KMS-11 (cell line): ENCODE measurements around the gene SFT2D2.

ENCODE experiments used
- H2AFZ ChIP-seq: fragments of 200-600 bp; sonication (generic); 2 replicates; pipeline ENCODE4 v1.6.1; 2016; ENCODE audit warnings: antibody characterized with exemption, mixed run types, low read depth
- H3K27ac ChIP-seq: fragments of 200-600 bp; sonication (generic); 2 replicates; pipeline ENCODE4 v1.6.1; 2016; ENCODE audit warnings: mild to moderate bottlenecking, mixed run types
- H3K27me3 ChIP-seq: fragments of 200-600 bp; sonication (generic); 2 replicates; pipeline ENCODE4 v1.6.1; 2017; ENCODE audit warnings: mild to moderate bottlenecking, low read depth, mixed run types, moderate library complexity; ENCODE audit not compliant: insufficient read depth
- H3K36me3 ChIP-seq: fragments of 200-600 bp; sonication (generic); 2 replicates; pipeline ENCODE4 v1.6.1; 2017; ENCODE audit warnings: mild to moderate bottlenecking, mixed run types; ENCODE audit not compliant: insufficient read depth
- H3K4me1 ChIP-seq: fragments of 200-600 bp; sonication (generic); 2 replicates; pipeline ENCODE4 v1.6.1; 2016; ENCODE audit warnings: mild to moderate bottlenecking, low read depth, mixed run types; ENCODE audit not compliant: poor library complexity, severe bottlenecking
- H3K4me2 ChIP-seq: fragments of 200-600 bp; sonication (generic); 2 replicates; pipeline ENCODE4 v1.7.0; 2016; ENCODE audit warnings: mild to moderate bottlenecking, mixed run types
- H3K4me3 ChIP-seq: fragments of 200-600 bp; sonication (generic); IDR thresholded peaks from 2 replicates; pipeline ENCODE4 v1.6.1; 2017; ENCODE audit warnings: low read depth, low read length, mixed read lengths; ENCODE audit not compliant: insufficient read depth
- H3K79me2 ChIP-seq: fragments of 200-600 bp; sonication (generic); 2 replicates; pipeline ENCODE4 v1.6.1; 2016; ENCODE audit warnings: low read depth, mixed run types; ENCODE audit not compliant: insufficient read depth
- H3K9ac ChIP-seq: fragments of 200-600 bp; sonication (generic); 2 replicates; pipeline ENCODE4 v1.6.1; 2016; ENCODE audit warnings: mild to moderate bottlenecking, mixed run types
- H4K20me1 ChIP-seq: fragments of 200-600 bp; sonication (generic); 2 replicates; pipeline ENCODE4 v1.6.1; 2016; ENCODE audit warnings: mild to moderate bottlenecking, mixed run types; ENCODE audit not compliant: insufficient read depth
- TF ChIP-seq, protein P1 (sequence below): fragments of 200-600 bp; sonication (generic); conservative IDR thresholded peaks from 2 replicates; pipeline ENCODE4 v1.6.1; 2017; ENCODE audit warnings: low read depth, mild to moderate bottlenecking, antibody characterized with exemption, low read length, moderate library complexity, mixed read lengths

Gene SFT2D2

DNA sequence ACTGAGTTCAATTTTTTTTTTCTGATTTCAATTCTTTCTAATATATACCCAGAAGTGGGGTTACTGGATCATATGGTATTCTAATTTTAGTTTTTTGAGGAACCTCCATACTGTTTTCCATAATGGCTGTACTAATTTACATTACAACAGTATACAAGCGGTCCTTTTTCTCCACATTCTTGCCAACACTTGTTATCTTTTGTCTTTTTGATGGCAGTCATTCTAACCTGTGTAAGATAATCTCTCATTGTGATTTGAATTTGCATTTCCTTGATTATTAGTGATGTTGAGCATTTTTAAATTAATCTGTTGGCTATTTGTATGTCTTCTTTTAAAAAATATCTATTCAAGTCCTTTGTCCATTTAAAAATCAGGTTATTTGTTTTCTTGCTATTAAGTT lies 33.8 kb downstream of the SFT2D2 start:
- Histone ChIP-seq H3K4me1 (no peaks in the 10 kb centered on the region), H2AFZ (no peak overlapping the region), H3K27me3 (no peaks in the 10 kb centered on the region), H3K79me2 (no peaks in the 10 kb centered on the region), H3K27ac (no peak overlapping the region), H3K36me3 (no peaks in the 10 kb centered on the region), H3K4me2 (no peak overlapping the region), H3K9ac (no peak overlapping the region), H4K20me1 (no peaks in the 10 kb centered on the region), H3K4me3 (no peak overlapping the region)
- TF ChIP-seq, protein P1, sequence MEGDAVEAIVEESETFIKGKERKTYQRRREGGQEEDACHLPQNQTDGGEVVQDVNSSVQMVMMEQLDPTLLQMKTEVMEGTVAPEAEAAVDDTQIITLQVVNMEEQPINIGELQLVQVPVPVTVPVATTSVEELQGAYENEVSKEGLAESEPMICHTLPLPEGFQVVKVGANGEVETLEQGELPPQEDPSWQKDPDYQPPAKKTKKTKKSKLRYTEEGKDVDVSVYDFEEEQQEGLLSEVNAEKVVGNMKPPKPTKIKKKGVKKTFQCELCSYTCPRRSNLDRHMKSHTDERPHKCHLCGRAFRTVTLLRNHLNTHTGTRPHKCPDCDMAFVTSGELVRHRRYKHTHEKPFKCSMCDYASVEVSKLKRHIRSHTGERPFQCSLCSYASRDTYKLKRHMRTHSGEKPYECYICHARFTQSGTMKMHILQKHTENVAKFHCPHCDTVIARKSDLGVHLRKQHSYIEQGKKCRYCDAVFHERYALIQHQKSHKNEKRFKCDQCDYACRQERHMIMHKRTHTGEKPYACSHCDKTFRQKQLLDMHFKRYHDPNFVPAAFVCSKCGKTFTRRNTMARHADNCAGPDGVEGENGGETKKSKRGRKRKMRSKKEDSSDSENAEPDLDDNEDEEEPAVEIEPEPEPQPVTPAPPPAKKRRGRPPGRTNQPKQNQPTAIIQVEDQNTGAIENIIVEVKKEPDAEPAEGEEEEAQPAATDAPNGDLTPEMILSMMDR: no peak

DNA sequence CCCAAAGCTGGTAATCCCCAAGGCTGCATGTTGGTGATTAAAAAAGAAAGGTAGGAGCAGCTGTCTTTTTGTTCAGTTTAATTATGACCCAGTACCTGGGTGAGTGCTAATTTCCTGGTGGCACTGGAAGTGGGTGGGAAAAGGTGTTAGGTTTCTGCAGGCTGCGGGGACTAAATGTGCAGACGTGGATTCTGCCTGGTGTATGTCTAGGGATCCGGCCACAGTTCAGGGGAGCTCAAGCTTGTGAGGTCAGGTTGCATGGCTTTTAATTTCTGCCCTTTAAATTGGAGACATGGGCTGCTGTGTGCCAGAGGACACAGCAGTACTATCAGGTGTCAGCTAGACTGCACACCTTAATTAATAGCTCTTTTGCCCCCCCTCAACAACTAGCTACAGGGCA lies 34.6 kb downstream of the SFT2D2 start:
- Histone ChIP-seq H3K36me3 (no peaks in the 10 kb centered on the region), H3K4me3 (no peak overlapping the region), H3K79me2 (no peaks in the 10 kb centered on the region), H4K20me1 (no peaks in the 10 kb centered on the region), H3K27ac (no peak overlapping the region), H3K27me3 (no peaks in the 10 kb centered on the region), H3K4me1 (no peaks in the 10 kb centered on the region), H2AFZ (no peak overlapping the region), H3K9ac (no peak overlapping the region), H3K4me2 (no peak overlapping the region)
- TF ChIP-seq, protein P1: no peak

DNA sequence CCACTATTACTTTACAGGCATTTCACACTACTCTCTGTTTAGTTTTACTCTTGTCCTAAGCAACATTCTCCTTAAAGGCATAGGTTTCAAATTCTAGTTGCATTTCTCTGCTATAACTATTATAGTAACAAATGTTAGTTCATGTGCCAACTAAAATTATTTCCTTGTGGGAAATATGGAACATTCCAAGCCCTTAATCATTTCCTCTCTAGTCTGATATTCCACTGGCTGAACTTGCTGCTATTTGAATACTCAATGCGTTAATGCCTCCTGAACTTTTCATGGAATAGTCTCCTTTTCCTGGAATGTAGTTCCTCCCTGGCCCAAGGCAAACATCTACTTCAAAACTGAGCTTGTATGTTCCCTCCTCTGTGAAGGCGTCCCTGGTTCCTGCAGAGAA lies 35.6 kb downstream of the SFT2D2 start:
- H3K27me3 ChIP-seq: no peaks in the 10 kb centered on the region
- H2AFZ ChIP-seq: no peak overlapping the region
- no peaks in the 10 kb centered on the region for H3K4me1 ChIP-seq
- TF ChIP-seq, protein P1: no peak
- no peaks in the 10 kb centered on the region for H4K20me1 ChIP-seq
- H3K36me3 ChIP-seq: no peaks in the 10 kb centered on the region
- H3K27ac ChIP-seq: no peak overlapping the region
- no peak overlapping the region for H3K4me2 ChIP-seq
- H3K79me2 ChIP-seq: no peaks in the 10 kb centered on the region
- H3K4me3 ChIP-seq: no peak overlapping the region
- no peak overlapping the region for H3K9ac ChIP-seq

DNA sequence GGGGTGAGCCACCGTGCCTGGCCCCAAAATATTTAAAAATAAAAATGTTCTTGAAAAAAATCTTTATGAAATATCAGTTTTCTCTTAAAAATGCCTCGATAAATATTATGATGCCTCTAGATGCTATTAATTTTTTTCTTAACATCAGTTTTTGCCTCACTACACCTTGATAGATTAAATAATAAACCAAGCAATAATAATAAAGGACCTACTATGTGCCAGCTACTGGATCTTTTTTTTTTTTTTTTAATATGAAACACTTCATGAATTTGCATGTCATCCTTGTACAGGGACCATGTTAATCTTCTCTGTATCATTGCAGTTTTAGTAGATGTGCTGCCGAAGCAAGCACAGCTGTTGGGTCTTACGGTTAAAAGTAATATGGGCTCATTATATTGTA lies 37.3 kb downstream of the SFT2D2 start:
- Histone ChIP-seq H3K9ac (no peak overlapping the region), H3K27me3 (no peaks in the 10 kb centered on the region), H3K27ac (no peak overlapping the region), H3K4me2 (no peak overlapping the region), H4K20me1 (no peaks in the 10 kb centered on the region), H3K36me3 (no peaks in the 10 kb centered on the region), H3K79me2 (no peaks in the 10 kb centered on the region), H3K4me3 (no peak overlapping the region), H3K4me1 (peaks cover 3% of the 10 kb centered on the region), H2AFZ (no peak overlapping the region)
- TF ChIP-seq, protein P1: no peak

DNA sequence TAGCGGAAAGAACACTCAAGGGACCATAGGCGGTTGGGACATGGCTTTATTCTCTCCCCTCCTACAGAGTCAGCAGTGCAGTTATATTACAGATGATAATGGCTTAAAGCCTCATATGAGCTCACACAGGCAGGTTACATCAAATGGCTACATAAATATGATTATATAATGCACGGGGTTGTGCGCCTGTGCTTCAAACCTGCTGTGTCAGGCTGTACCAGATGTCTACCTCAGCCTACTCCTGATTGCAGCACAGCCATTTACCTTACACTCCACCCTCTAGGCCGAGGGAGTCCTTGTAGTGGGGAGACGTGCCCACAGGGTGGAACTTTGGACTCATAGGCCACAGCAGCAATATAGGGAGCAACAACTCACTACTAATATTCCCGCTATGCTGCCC lies 38.5 kb downstream of the SFT2D2 start:
- H3K79me2 ChIP-seq: no peaks in the 10 kb centered on the region
- no peaks in the 10 kb centered on the region for H4K20me1 ChIP-seq
- H3K4me1 ChIP-seq: peaks cover 3% of the 10 kb centered on the region
- no peak overlapping the region for H3K9ac ChIP-seq
- TF ChIP-seq, protein P1: no peak
- no peak overlapping the region for H3K27ac ChIP-seq
- H2AFZ ChIP-seq: no peak overlapping the region
- no peak overlapping the region for H3K4me2 ChIP-seq
- H3K4me3 ChIP-seq: no peak overlapping the region
- H3K36me3 ChIP-seq: no peaks in the 10 kb centered on the region
- H3K27me3 ChIP-seq: no peaks in the 10 kb centered on the region
